A673 (cell line): ENCODE results near the gene RNF220. TPM values are rescaled to one million over a fixed set of nuclear protein-coding genes. Genes with fewer than 3 reads are reported as not detected.
A peak's percentile ranks its signal among the peaks of the same experiment; 100 is the strongest.

Experiments
- BruUV-seq: library from RNA; stranded (reverse); fragments of 400-500 nt; replicated peaks from 2 replicates; lab custom pipeline; 2021; lab: Mats Ljungman, UMichigan
- CTCF ChIA-PET: fragments of 300-600 bp; sonication (Branson Sonifier 250); formaldehyde crosslinking; loops from one replicate; lab custom pipeline; 2022; ENCODE audit warnings: antibody characterized with exemption; lab: Charles Lee
- POLR2A ChIA-PET: fragments of 300-600 bp; sonication (Branson Sonifier 250); formaldehyde crosslinking; loops from one replicate; lab custom pipeline; 2022; ENCODE audit warnings: antibody characterized with exemption; ENCODE audit not compliant: low non-redundant PET; lab: Charles Lee
- DNase-seq: peaks from one replicate; pipeline ENCODE4 v3.0.0-alpha.2; 2015; ENCODE audit warnings: low spot score
- H3K27ac ChIP-seq: fragments of 200-600 bp; sonication (generic); 2 replicates; pipeline ENCODE4 v1.5.1; 2016; ENCODE audit warnings: mixed run types, low read depth, mild to moderate bottlenecking, mixed read lengths, antibody characterized with exemption, low read length; ENCODE audit not compliant: poor library complexity, severe bottlenecking
- H3K27me3 ChIP-seq: fragments of 200-600 bp; sonication (generic); replicated peaks from 2 replicates; pipeline ENCODE4 v1.6.1; 2017; ENCODE audit warnings: mixed run types, low read depth, mild to moderate bottlenecking, mixed read lengths, antibody characterized with exemption, low read length; ENCODE audit not compliant: insufficient read depth, poor library complexity
- H3K36me3 ChIP-seq: fragments of 200-600 bp; sonication (generic); 2 replicates; pipeline ENCODE4 v1.6.1; 2016; ENCODE audit warnings: mixed run types, mild to moderate bottlenecking, mixed read lengths, antibody characterized with exemption, low read length; ENCODE audit not compliant: insufficient read depth, poor library complexity, severe bottlenecking
- H3K4me1 ChIP-seq: fragments of 200-600 bp; sonication (generic); 2 replicates; pipeline ENCODE4 v1.6.1; 2017; ENCODE audit warnings: mixed run types, mild to moderate bottlenecking, mixed read lengths, antibody characterized with exemption, low read length; ENCODE audit not compliant: insufficient read depth, poor library complexity, severe bottlenecking
- H3K4me3 ChIP-seq: fragments of 200-600 bp; sonication (generic); 2 replicates; pipeline ENCODE4 v1.5.1; 2016; ENCODE audit warnings: low read depth, mixed run types, mild to moderate bottlenecking, mixed read lengths, low read length; ENCODE audit not compliant: poor library complexity, severe bottlenecking
- H3K9me3 ChIP-seq: fragments of 200-600 bp; sonication (generic); 2 replicates; pipeline ENCODE4 v1.6.1; 2016; ENCODE audit warnings: mixed run types, low read depth, mild to moderate bottlenecking, mixed read lengths, antibody characterized with exemption, low read length; ENCODE audit not compliant: poor library complexity, severe bottlenecking
- EZH2 ChIP-seq: fragments of 200-600 bp; sonication (generic); IDR thresholded peaks from 2 replicates; pipeline ENCODE4 v1.6.1; 2017; ENCODE audit warnings: borderline replicate concordance, low read depth, mild to moderate bottlenecking, mixed read lengths, antibody characterized with exemption, low read length; ENCODE audit not compliant: poor library complexity, severe bottlenecking
- intact Hi-C: fragments of 100-400 bp; cut with micrococcal nuclease; formaldehyde crosslinking; loops from one replicate; pipeline ENCODE4 v1.10.0; 2022; ENCODE audit not compliant: unreplicated experiment
- total RNA-seq: library from RNA; stranded (reverse); gene quantifications from 2 replicates; pipeline ENCODE4 v1.2.3, GENCODE V29; 2021
- TF ChIP-seq, protein P1 (sequence below): fragments of 300-800, 200-600 bp; sonication (generic); conservative IDR thresholded peaks from 2 replicates; pipeline ENCODE4 v1.5.1; 2017; ENCODE audit warnings: low read depth, mild to moderate bottlenecking, antibody characterized with exemption, low read length, moderate library complexity, mixed read lengths

Gene RNF220
- total RNA-seq, 1 experiment from 2014 or later, result 80.6 TPM

DNA sequence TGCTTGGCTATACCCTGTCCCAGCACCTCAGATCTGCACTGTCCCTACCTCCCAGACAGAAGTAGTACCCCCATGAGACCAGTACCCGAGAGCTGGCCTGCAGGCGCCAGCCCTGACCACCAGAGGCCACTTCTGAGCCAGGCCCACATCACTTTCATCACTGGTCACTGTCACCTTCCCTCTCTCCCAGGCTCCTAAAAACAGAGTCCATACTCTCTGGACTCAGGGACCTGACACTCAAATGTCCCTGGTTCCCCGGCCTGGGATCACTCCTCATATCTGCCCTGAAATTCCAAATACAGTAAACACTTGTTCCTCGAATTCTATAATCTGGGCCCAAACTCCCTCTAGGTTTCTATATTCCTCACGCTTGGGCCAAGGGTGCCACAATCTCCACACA is 250.6 kb downstream of the RNF220 start:
- TF ChIP-seq, protein P1, sequence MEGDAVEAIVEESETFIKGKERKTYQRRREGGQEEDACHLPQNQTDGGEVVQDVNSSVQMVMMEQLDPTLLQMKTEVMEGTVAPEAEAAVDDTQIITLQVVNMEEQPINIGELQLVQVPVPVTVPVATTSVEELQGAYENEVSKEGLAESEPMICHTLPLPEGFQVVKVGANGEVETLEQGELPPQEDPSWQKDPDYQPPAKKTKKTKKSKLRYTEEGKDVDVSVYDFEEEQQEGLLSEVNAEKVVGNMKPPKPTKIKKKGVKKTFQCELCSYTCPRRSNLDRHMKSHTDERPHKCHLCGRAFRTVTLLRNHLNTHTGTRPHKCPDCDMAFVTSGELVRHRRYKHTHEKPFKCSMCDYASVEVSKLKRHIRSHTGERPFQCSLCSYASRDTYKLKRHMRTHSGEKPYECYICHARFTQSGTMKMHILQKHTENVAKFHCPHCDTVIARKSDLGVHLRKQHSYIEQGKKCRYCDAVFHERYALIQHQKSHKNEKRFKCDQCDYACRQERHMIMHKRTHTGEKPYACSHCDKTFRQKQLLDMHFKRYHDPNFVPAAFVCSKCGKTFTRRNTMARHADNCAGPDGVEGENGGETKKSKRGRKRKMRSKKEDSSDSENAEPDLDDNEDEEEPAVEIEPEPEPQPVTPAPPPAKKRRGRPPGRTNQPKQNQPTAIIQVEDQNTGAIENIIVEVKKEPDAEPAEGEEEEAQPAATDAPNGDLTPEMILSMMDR, result peak; percentile 69
- no peak for TF ChIP-seq EZH2
- Histone ChIP-seq H3K4me1 (no peaks in the 10 kb centered on the region), H3K4me3 (no peak overlapping the region), H3K27me3 (no peaks in the 10 kb centered on the region), H3K27ac (no peak overlapping the region), H3K36me3 (peaks cover 7% of the 10 kb centered on the region), H3K9me3 (no peaks in the 10 kb centered on the region)
- POLR2A ChIA-PET, result no interaction called here
- CTCF ChIA-PET, result no interaction called here
- peak; percentile 22 for DNase-seq
- intact Hi-C loops, result loop anchor here (10.0 kb wide), 1 partner anchor 561 kb away; no protein-coding TSS in a partner anchor
- BruUV-seq, result no TSS peak

DNA sequence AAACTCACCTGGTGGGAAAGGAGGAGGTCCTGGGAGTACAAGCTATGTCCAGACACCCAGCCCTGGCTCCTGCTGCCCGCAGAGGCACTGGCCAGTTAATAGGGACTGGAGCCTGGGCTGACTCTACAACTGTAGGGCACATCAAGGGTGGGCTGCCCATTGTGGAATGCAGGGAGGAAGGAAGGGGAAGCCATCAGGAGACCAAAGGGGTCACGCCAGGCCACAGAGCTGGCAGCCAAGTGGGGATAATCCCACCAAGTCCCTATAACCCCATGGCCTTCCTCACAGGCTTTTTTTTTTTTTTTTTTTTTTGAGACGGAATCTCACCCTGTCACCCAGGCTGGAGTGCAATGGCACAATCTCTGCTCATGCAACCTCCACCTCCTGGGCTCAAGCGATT is 254.5 kb downstream of the RNF220 start:
- no TSS peak for BruUV-seq
- no peak for TF ChIP-seq EZH2
- Histone ChIP-seq H3K9me3 (no peaks in the 10 kb centered on the region), H3K27me3 (no peaks in the 10 kb centered on the region), H3K4me1 (no peaks in the 10 kb centered on the region), H3K27ac (no peak overlapping the region), H3K4me3 (no peak overlapping the region), H3K36me3 (no peaks in the 10 kb centered on the region)
- POLR2A ChIA-PET, result no interaction called here
- CTCF ChIA-PET, result interaction anchor here (0.7 to 1.0 kb wide), 2 partner anchors 13 to 15 kb away, joined by 3 to 16 read pairs; partner anchors contain the start of genes ARMH1 and TMEM53
- intact Hi-C loops, result loop anchor here (10.0 kb wide), 1 partner anchor 565 kb away; no protein-coding TSS in a partner anchor
- no peak for DNase-seq

DNA sequence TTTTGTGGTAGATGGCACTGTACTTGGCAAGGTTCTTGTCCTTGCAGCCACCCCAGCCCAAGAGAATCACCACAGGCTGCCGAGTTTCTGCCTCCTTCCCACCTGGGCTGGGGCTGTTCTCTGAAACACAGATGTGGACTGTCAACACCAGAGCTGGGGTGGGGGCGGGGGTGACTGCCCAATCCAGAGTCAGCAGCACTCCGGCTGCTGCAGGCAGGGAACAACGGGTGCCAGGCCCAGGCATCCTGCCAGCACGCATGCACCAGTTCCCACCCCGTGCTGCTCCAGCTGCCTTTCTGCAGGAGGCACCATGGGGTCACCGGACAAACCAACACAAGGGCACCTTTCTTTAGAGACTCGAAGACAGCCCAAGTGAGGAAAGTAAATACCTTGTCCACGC is 255.1 kb downstream of the RNF220 start:
- CTCF ChIA-PET, result no interaction called here
- POLR2A ChIA-PET, result no interaction called here
- intact Hi-C loops, result no loop called here
- Histone ChIP-seq H3K9me3 (no peaks in the 10 kb centered on the region), H3K36me3 (no peaks in the 10 kb centered on the region), H3K27me3 (no peaks in the 10 kb centered on the region), H3K4me3 (no peak overlapping the region), H3K4me1 (no peaks in the 10 kb centered on the region), H3K27ac (no peak overlapping the region)
- TF ChIP-seq EZH2, result no peak
- TF ChIP-seq, protein P1, result no peak
- BruUV-seq, result no TSS peak
- DNase-seq, result no peak
